SK-N-SH treated with all-trans-retinoic acid at 6 μM for 48 hours (cell line): ENCODE measurements around the gene PACSIN2.
A peak's percentile ranks its signal among the peaks of the same experiment; 100 is the strongest.

Experiments used
- ATAC-seq: fragments of 200-7000 bp; cut with Tn5 transposase; 3 replicates; pipeline ENCODE4 v1.9.1; 2020; ENCODE audit warnings: mild to moderate bottlenecking, moderate library complexity
- ARNTL ChIP-seq: fragments of 450-650 bp; formaldehyde crosslinking; IDR thresholded peaks from 2 replicates; pipeline ENCODE4 v1.5.0; 2020; ENCODE audit warnings: low read depth, mild to moderate bottlenecking, moderate library complexity, borderline replicate concordance
- BACH2 ChIP-seq: fragments of 250-450 bp; sonication (Bioruptor Pico); IDR thresholded peaks from 2 replicates; pipeline ENCODE4 v1.9.0; 2021; ENCODE audit warnings: mild to moderate bottlenecking, borderline replicate concordance
- CSDC2 ChIP-seq: fragments of 250-450 bp; sonication (Bioruptor Pico); IDR thresholded peaks from 2 replicates; pipeline ENCODE4 v1.5.0; 2020; ENCODE audit warnings: mild to moderate bottlenecking, moderate library complexity
- CSRNP3 ChIP-seq: fragments of 250-450 bp; sonication (Bioruptor Pico); IDR thresholded peaks from 2 replicates; pipeline ENCODE4 v1.5.1; 2021; ENCODE audit warnings: mild to moderate bottlenecking, moderate library complexity
- ESRRG ChIP-seq: fragments of 250-450 bp; sonication (Bioruptor Pico); IDR thresholded peaks from 2 replicates; pipeline ENCODE4 v1.6.1; 2021; ENCODE audit warnings: mild to moderate bottlenecking
- ISL1 ChIP-seq: fragments of 250-450 bp; sonication (Bioruptor Pico); IDR thresholded peaks from 2 replicates; pipeline ENCODE4 v2.1.2; 2022; ENCODE audit warnings: mild to moderate bottlenecking, moderate library complexity
- OSR1 ChIP-seq: fragments of 250-450 bp; sonication (Bioruptor Pico); IDR thresholded peaks from 2 replicates; pipeline ENCODE4 v1.8.0; 2022; ENCODE audit warnings: moderate library complexity, mild to moderate bottlenecking, inconsistent platforms
- POU6F1 ChIP-seq: fragments of 250-450 bp; sonication (Bioruptor Pico); IDR thresholded peaks from 2 replicates; pipeline ENCODE4 v1.8.0; 2021; ENCODE audit warnings: low read depth, mild to moderate bottlenecking, moderate library complexity, borderline replicate concordance
- PPARA ChIP-seq: fragments of 250-450 bp; sonication (Bioruptor Pico); IDR thresholded peaks from 2 replicates; pipeline ENCODE4 v1.5.0; 2020; ENCODE audit warnings: mild to moderate bottlenecking, borderline replicate concordance
- RARB ChIP-seq: fragments of 250-450 bp; sonication (Bioruptor Pico); IDR thresholded peaks from 2 replicates; pipeline ENCODE4 v1.8.0; 2021; ENCODE audit warnings: mild to moderate bottlenecking, moderate library complexity
- SNAI2 ChIP-seq: fragments of 250-450 bp; sonication (Bioruptor Pico); IDR thresholded peaks from 2 replicates; pipeline ENCODE4 v1.5.0; 2020; ENCODE audit warnings: mild to moderate bottlenecking, moderate library complexity
- TCF4 ChIP-seq: fragments of 250-450 bp; sonication (Bioruptor Pico); IDR thresholded peaks from 2 replicates; pipeline ENCODE4 v1.8.0; 2021; ENCODE audit warnings: mild to moderate bottlenecking, moderate library complexity, borderline replicate concordance
- TOX ChIP-seq: fragments of 250-450 bp; sonication (Bioruptor Pico); IDR thresholded peaks from 2 replicates; pipeline ENCODE4 v1.8.0; 2021; ENCODE audit warnings: mild to moderate bottlenecking, moderate library complexity, borderline replicate concordance
- TSHZ2 ChIP-seq: fragments of 250-450 bp; sonication (Bioruptor Pico); IDR thresholded peaks from 2 replicates; pipeline ENCODE4 v1.5.0; 2020; ENCODE audit warnings: mild to moderate bottlenecking, moderate library complexity
- ZC3H10 ChIP-seq: fragments of 250-450 bp; sonication (Bioruptor Pico); IDR thresholded peaks from 2 replicates; pipeline ENCODE4 v1.5.1; 2021; ENCODE audit warnings: mild to moderate bottlenecking, moderate library complexity
- ZFP3 ChIP-seq: fragments of 250-450 bp; sonication (Bioruptor Pico); IDR thresholded peaks from 2 replicates; pipeline ENCODE4 v1.5.0; 2020; ENCODE audit warnings: mild to moderate bottlenecking, moderate library complexity
- ZFP30 ChIP-seq: fragments of 450-650 bp; formaldehyde crosslinking; IDR thresholded peaks from 2 replicates; pipeline ENCODE4 v1.5.0; 2022; ENCODE audit warnings: mild to moderate bottlenecking, moderate library complexity
- ZNF565 ChIP-seq: fragments of 450-650 bp; formaldehyde crosslinking; conservative IDR thresholded peaks from 2 replicates; pipeline ENCODE4 v1.5.0; 2020; ENCODE audit warnings: low read depth, mild to moderate bottlenecking, moderate library complexity
- ZNF70 ChIP-seq: fragments of 450-650 bp; formaldehyde crosslinking; IDR thresholded peaks from 2 replicates; pipeline ENCODE4 v1.5.0; 2020; ENCODE audit warnings: mild to moderate bottlenecking, moderate library complexity
- ZNF8 ChIP-seq: fragments of 450-650 bp; formaldehyde crosslinking; IDR thresholded peaks from 2 replicates; pipeline ENCODE4 v1.5.0; 2020; ENCODE audit warnings: mild to moderate bottlenecking, moderate library complexity
- TF ChIP-seq, protein P1 (sequence below): fragments of 250-450 bp; sonication (Bioruptor Pico); IDR thresholded peaks from 2 replicates; pipeline ENCODE4 v1.5.1; 2020; ENCODE audit warnings: low read depth, mild to moderate bottlenecking, moderate library complexity
- TF ChIP-seq, protein P2 (sequence below): fragments of 250-450 bp; sonication (Bioruptor Pico); IDR thresholded peaks from 2 replicates; pipeline ENCODE4 v1.8.0; 2020; ENCODE audit warnings: mild to moderate bottlenecking, moderate library complexity, borderline replicate concordance

PACSIN2 gene

GRCh38 chr22:42978453-42979103 lies 36.4 kb downstream of the PACSIN2 start:
- peak; percentile 22; the same call in 2 of the 3 replicates for ATAC-seq
- TF ChIP-seq BACH2 (no peak), OSR1 (CRISPR knock-in tag) (no peak), ZNF8 (no peak), PPARA (CRISPR knock-in tag) (no peak), CSRNP3 (CRISPR knock-in tag) (no peak), TCF4 (no peak), SNAI2 (CRISPR knock-in tag) (no peak), ESRRG (CRISPR knock-in tag) (no peak)
- TF ChIP-seq, protein P1, sequence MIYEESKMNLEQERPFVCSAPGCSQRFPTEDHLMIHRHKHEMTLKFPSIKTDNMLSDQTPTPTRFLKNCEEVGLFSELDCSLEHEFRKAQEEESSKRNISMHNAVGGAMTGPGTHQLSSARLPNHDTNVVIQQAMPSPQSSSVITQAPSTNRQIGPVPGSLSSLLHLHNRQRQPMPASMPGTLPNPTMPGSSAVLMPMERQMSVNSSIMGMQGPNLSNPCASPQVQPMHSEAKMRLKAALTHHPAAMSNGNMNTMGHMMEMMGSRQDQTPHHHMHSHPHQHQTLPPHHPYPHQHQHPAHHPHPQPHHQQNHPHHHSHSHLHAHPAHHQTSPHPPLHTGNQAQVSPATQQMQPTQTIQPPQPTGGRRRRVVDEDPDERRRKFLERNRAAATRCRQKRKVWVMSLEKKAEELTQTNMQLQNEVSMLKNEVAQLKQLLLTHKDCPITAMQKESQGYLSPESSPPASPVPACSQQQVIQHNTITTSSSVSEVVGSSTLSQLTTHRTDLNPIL (CRISPR knock-in tag), result no peak
- TF ChIP-seq, protein P2, sequence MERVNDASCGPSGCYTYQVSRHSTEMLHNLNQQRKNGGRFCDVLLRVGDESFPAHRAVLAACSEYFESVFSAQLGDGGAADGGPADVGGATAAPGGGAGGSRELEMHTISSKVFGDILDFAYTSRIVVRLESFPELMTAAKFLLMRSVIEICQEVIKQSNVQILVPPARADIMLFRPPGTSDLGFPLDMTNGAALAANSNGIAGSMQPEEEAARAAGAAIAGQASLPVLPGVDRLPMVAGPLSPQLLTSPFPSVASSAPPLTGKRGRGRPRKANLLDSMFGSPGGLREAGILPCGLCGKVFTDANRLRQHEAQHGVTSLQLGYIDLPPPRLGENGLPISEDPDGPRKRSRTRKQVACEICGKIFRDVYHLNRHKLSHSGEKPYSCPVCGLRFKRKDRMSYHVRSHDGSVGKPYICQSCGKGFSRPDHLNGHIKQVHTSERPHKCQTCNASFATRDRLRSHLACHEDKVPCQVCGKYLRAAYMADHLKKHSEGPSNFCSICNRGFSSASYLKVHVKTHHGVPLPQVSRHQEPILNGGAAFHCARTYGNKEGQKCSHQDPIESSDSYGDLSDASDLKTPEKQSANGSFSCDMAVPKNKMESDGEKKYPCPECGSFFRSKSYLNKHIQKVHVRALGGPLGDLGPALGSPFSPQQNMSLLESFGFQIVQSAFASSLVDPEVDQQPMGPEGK (CRISPR knock-in tag), result no peak

- TF ChIP-seq OSR1 (CRISPR knock-in tag), result no peak
- no peak for TF ChIP-seq ISL1 (CRISPR knock-in tag)
- TF ChIP-seq PPARA (CRISPR knock-in tag), result no peak
- TF ChIP-seq RARB (CRISPR knock-in tag), result no peak
- no peak for TF ChIP-seq ESRRG (CRISPR knock-in tag)
- no peak for TF ChIP-seq ZC3H10 (CRISPR knock-in tag)
- TF ChIP-seq TCF4, result no peak
- TF ChIP-seq ZNF565, result no peak
- no peak for TF ChIP-seq SNAI2 (CRISPR knock-in tag)
- no peak for TF ChIP-seq CSDC2 (CRISPR knock-in tag)
- no peak for TF ChIP-seq TOX (CRISPR knock-in tag)
- TF ChIP-seq ZNF8, result no peak
- TF ChIP-seq POU6F1 (CRISPR knock-in tag), result no peak
- no peak for ATAC-seq
Observed at GRCh38 chr22:42977569-42977968, 37.4 kb downstream of the PACSIN2 start.

- ATAC-seq, result no peak
- TF ChIP-seq RARB (CRISPR knock-in tag) (no peak), TOX (CRISPR knock-in tag) (no peak), CSDC2 (CRISPR knock-in tag) (no peak), ZFP30 (CRISPR knock-in tag) (no peak), TSHZ2 (CRISPR knock-in tag) (no peak), ZFP3 (CRISPR knock-in tag) (no peak), ZC3H10 (CRISPR knock-in tag) (no peak), POU6F1 (CRISPR knock-in tag) (no peak), ISL1 (CRISPR knock-in tag) (no peak), ZNF70 (CRISPR knock-in tag) (no peak), ARNTL (CRISPR knock-in tag) (no peak), TCF4 (no peak), ZNF8 (no peak)
- TF ChIP-seq, protein P1 (CRISPR knock-in tag), result no peak
Observed at GRCh38 chr22:42976217-42976933, 38.6 kb downstream of the PACSIN2 start.
